Tibial artery (tissue), 4 donors: ENCODE data around the gene ZNF473.

Experiments used
- DNase-seq, 2 donors: peaks; one replicate each; pipeline ENCODE4 v3.0.0-alpha.2; 2019
- H3K27ac ChIP-seq, 2 donors: fragments of 200-600 bp; sonication (generic) in 1 of 2; 1 replicate in 1 of 2; 2 replicates in 1 of 2; pipeline ENCODE4 v1.5.1; 2018 to 2019; ENCODE audit warnings: mild to moderate bottlenecking in 1 of 2
- H3K27me3 ChIP-seq, 2 donors: fragments of 200-600 bp; sonication (generic) in 1 of 2; one replicate each; pipeline versions ENCODE4 v1.5.1 to v1.6.0; 2016 to 2019
- H3K36me3 ChIP-seq, 3 donors: fragments of 200-600 bp; sonication (generic) in 2 of 3; one replicate each; pipeline ENCODE4 v1.5.1; 2016 to 2019; ENCODE audit warnings: mild to moderate bottlenecking in 2 of 3
- H3K4me1 ChIP-seq, 4 donors: fragments of 200-600 bp; sonication (generic) in 2 of 4; 1 replicate in 3 of 4; 2 replicates in 1 of 4; pipeline ENCODE4 v1.5.1; 2016 to 2019
- H3K4me3 ChIP-seq, 2 donors: fragments of 200-600 bp; sonication (generic) in 1 of 2; 1 replicate in 1 of 2; 2 replicates in 1 of 2; pipeline ENCODE4 v1.5.1; 2018 to 2019; ENCODE audit warnings: mild to moderate bottlenecking in 2 of 2
- H3K9me3 ChIP-seq, 3 donors: fragments of 200-600 bp; sonication (generic) in 1 of 3; one replicate each; pipeline ENCODE4 v1.5.1; 2016 to 2019
- CTCF ChIP-seq, 2 experiments: fragments of 200-600 bp in 1 of 2; fragments of 450-650 bp in 1 of 2; IDR thresholded peaks; one replicate each; pipeline ENCODE4 v1.5.1; 2017 to 2019; ENCODE audit warnings: antibody characterized with exemption in 2 of 2, mild to moderate bottlenecking in 1 of 2, moderate library complexity in 1 of 2
- intact Hi-C: fragments of 100-400 bp; cut with DNase I; formaldehyde crosslinking; loops from one replicate; pipeline ENCODE4 v1.15.0; 2023; ENCODE audit warnings: low total_unique reads

Gene ZNF473

GRCh38 chr19:50016225-50016807, 9.5 kb upstream of the ZNF473 start:
- Histone ChIP-seq H3K9me3 (no peaks in the 10 kb centered on the region), H3K27ac (no peak overlapping the region), H3K4me3 (no peak overlapping the region), H3K4me1 (no peaks in the 10 kb centered on the region), H3K36me3 (peaks cover 47 to 93% (median 63%) of the 10 kb centered on the region in 3 donors), H3K27me3 (no peaks in the 10 kb centered on the region)
- intact Hi-C loops: no loop called here
- no peak for TF ChIP-seq CTCF (IDR thresholded peaks at IDR 0.05)
- no peak for DNase-seq

- TF ChIP-seq CTCF (IDR thresholded peaks at IDR 0.05): no peak
- Histone ChIP-seq H3K4me3 (no peak overlapping the region), H3K27me3 (no peaks in the 10 kb centered on the region), H3K36me3 (peaks cover 35 to 51% (median 36%) of the 10 kb centered on the region in 3 donors), H3K9me3 (no peaks in the 10 kb centered on the region), H3K27ac (no peak overlapping the region), H3K4me1 (peaks cover 0 to 17% (median 13%) of the 10 kb centered on the region in 4 donors)
- DNase-seq: no peak
- intact Hi-C loops: loop anchor here (10.0 kb wide), 1 partner anchor 1084 kb away; the partner anchor contains the start of gene CTU1
Measured at GRCh38 chr19:50020481-50020880, 5.3 kb upstream of the ZNF473 start.

GRCh38 chr19:50022823-50023222, 3.0 kb upstream of the ZNF473 start:
- H3K4me3 ChIP-seq: no peak overlapping the region
- H3K36me3 ChIP-seq: peaks cover 16 to 28% (median 18%) of the 10 kb centered on the region in 3 donors
- no peak overlapping the region for H3K27ac ChIP-seq
- TF ChIP-seq CTCF (IDR thresholded peaks at IDR 0.05): no peak
- H3K4me1 ChIP-seq: peaks cover 0 to 33% (median 22%) of the 10 kb centered on the region in 4 donors
- DNase-seq: no peak
- H3K9me3 ChIP-seq: no peaks in the 10 kb centered on the region
- intact Hi-C loops: loop anchor here (10.0 kb wide), 1 partner anchor 1082 kb away; the partner anchor contains the start of gene CTU1
- no peaks in the 10 kb centered on the region for H3K27me3 ChIP-seq

GRCh38 chr19:50024719-50025021, 1.1 kb upstream of the ZNF473 start:
- peaks cover 8 to 16% (median 9%) of the 10 kb centered on the region in 3 donors for H3K36me3 ChIP-seq
- H3K4me1 ChIP-seq: peaks cover 0 to 35% (median 22%) of the 10 kb centered on the region in 4 donors
- peak overlapping the region; percentile 70 to 80 for H3K4me3 ChIP-seq
- no peak for TF ChIP-seq CTCF (IDR thresholded peaks at IDR 0.05)
- H3K27ac ChIP-seq: peak overlapping the region; percentile 88 to 91
- H3K9me3 ChIP-seq: no peaks in the 10 kb centered on the region
- DNase-seq: no peak
- intact Hi-C loops: loop anchor here (5.0 to 10.0 kb wide), 2 partner anchors 92 to 1080 kb away; partner anchors contain the start of gene CTU1
- H3K27me3 ChIP-seq: no peaks in the 10 kb centered on the region

- TF ChIP-seq CTCF (IDR thresholded peaks at IDR 0.05): peak in 1 of 2 experiments; percentile 28
- no peaks in the 10 kb centered on the region for H3K27me3 ChIP-seq
- intact Hi-C loops: loop anchor here (5.0 to 10.0 kb wide), 2 partner anchors 93 to 1080 kb away; partner anchors contain the start of gene CTU1
- peak within 1 kb of the TSS; percentile 70 to 80 for H3K4me3 ChIP-seq
- H3K27ac ChIP-seq: peak within 1 kb of the TSS; percentile 88 to 91
- H3K36me3 ChIP-seq: peaks cover 2 to 16% (median 4%) of the 10 kb centered on the region in 3 donors
- peak; percentile 99 to 100 for DNase-seq
- H3K4me1 ChIP-seq: peaks cover 0 to 35% (median 22%) of the 10 kb centered on the region in 4 donors
- H3K9me3 ChIP-seq: no peaks in the 10 kb centered on the region
Measured at GRCh38 chr19:50025022-50025793, 597 bp upstream of the ZNF473 start, which contains the start of gene VRK3. Gene VRK3 (minus strand): TSS chr19:50025372. CDS start chr19:50016162, 9,210 bp downstream.
